Left lobe of liver (tissue), 2 donors: Measurements from ENCODE around the gene UBL4B. TPM values are rescaled to one million over a fixed set of nuclear protein-coding genes. Genes with fewer than 3 reads are reported as not detected.

Experiments
- ATAC-seq: fragments of 200-7000 bp; cut with Tn5 transposase; one replicate; pipeline ENCODE4 v1.9.1; 2020; ENCODE audit warnings: mild to moderate bottlenecking, moderate library complexity
- DNase-seq: peaks from one replicate; pipeline ENCODE4 v3.0.0-alpha.2; 2020; ENCODE audit warnings: low spot score
- total RNA-seq: library from RNA; stranded (reverse); gene quantifications from one replicate; pipeline ENCODE4 v1.2.1, GENCODE V29; 2021
- donor health status: DM: no; HTN: no; CAD: no; lungs with moderate emphysema.
- donor health status: DM: no; HTN: yes; CAD: no.

The UBL4B gene
- total RNA-seq, 1 donor from 2014 or later: not detected

DNA sequence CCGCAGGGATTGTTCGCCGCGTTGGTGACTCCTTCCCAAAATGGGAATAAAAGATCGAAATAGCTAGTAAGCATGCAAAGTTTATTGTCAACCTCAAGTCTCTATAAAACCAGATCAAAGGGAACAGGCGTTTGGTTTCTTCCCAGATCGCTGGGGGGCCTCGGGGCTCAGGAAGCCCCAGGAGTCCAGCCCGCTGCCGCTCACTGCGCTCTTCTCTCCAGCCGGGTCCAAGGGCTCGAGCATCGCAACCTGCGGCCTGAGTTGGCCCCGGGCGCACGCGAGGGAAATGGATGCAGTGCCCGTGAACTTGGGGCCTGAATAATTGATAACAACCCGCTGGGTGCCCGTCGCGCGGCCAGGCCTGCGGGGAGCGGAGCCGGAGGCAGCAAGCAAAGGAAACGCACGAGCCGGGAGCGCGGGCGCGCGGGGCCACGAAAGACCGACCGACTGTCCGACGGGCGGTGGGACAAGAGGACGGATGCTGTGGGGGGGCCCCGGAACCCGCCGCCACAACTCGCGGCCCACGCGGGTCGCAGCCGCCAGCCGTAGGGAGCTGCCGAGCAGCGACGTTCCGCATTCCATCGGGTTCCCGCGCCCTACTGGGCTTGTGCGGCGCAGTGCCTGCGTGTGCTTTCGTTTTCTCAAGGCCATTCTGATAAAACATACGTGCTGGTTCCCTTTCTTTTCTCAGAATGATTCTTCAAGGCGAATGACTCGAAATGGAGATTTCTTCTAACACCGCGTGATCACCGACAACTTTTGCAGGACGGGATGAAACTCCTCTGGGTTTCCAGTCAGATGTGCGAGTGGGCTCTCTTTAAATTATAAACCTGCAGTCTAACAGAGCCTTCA lies 27.8 kb upstream of the UBL4B start:
- DNase-seq (no peak), ATAC-seq (peak; percentile 75)

DNA sequence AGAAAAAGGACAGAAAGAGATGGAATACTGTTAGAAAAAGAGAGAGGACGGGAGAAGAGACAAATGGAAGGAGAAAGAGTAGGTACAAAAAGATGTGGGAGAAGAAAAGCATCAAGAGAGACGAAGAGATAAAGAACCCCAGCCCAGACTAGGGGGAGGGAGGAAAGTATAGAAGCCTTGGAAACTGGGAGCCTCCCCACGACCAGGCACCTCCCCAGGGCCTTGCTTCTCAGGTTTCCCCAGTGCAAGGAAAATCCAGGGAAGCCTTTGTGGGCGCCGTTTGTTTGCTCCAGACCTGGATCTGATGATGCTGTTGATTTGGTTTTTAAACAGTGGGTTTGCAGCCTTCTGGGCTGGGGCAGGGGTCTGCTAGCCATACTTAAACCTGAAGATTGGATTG lies 26.6 kb upstream of the UBL4B start:
- ATAC-seq (no peak), DNase-seq (no peak)

- DNase-seq: no peak
Measured at GRCh38 chr1:110086961-110087360, 25.3 kb upstream of the UBL4B start.

DNA sequence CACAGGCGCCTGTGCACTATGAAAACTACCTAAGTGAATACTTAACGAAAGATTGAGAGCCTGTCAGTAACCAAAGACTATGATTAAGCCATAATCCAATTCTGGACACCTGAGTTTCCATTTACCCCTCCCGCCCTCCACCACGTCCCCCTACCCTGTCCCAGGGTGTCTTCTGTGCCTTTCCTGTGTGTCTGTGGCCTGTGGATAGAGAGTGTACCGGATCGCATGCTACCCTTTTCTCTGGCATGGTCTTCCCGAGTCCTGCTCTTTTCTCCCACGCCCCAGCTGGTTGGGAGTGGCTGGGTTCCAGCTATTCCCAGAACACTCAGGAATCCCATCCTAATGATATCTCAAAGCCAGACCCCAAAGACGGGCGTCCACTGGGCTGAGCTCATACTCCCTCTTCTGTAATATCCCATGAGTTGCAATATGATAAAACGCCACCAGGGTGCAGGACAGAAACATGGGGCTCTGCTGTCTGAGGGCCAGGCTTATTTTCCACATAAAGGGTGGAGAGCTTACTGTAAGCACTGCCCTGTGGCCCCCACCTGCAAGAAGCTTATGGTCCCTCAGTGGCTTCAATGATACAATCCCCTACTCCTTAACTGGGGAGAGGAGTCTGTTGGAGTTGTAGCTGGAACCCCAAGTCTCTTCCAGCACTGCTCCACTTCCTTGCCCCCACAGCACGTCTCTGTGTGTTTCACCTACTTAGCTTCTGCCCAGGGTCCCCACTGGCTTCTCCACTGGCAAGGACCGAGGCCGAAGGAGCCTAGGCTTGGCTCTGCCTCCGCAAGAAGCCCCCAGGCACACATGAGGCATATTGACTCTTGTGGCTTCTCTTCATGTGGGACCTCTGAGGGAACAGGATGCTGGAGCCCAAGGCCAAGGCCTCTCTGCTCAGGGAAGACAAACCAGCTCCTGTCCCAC lies 24.2 kb upstream of the UBL4B start:
- no peak for DNase-seq
- peak; percentile 74 for ATAC-seq

More at GRCh38 chr1:110086961-110087360, 25.3 kb upstream of the UBL4B start:
- no peak for ATAC-seq

GRCh38 chr1:110088739-110089316 lies 23.4 kb upstream of the UBL4B start:
- DNase-seq: no peak

GRCh38 chr1:110089561-110090275 lies 22.5 kb upstream of the UBL4B start:
- no peak for DNase-seq
- no peak for ATAC-seq

More at GRCh38 chr1:110088739-110089316, 23.4 kb upstream of the UBL4B start:
- no peak for ATAC-seq

DNA sequence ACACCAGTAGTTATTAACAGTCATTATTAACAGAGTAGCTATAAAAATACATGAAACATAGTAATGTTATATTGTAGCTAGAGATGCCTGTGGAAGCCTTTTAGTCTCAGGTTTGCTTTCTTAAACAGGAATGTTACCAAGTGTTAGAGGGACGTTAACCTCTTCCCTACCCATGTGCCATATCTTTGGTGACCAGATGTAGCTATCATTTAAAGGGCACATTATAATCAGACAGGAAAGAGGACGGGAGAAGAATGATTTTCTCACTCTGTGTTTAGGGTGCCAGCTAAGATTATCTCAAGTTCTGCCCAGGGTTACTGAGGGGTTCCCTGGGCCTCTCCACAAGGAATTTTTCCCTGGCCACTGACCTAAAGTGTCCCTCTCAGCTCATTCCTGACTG lies 20.9 kb upstream of the UBL4B start:
- ATAC-seq (no peak), DNase-seq (no peak)

GRCh38 chr1:110091791-110092190 lies 20.5 kb upstream of the UBL4B start:
- no peak for ATAC-seq
- DNase-seq: no peak

GRCh38 chr1:110092991-110093390 lies 19.3 kb upstream of the UBL4B start:
- peak; percentile 89 for DNase-seq
- ATAC-seq: peak; percentile 93

DNA sequence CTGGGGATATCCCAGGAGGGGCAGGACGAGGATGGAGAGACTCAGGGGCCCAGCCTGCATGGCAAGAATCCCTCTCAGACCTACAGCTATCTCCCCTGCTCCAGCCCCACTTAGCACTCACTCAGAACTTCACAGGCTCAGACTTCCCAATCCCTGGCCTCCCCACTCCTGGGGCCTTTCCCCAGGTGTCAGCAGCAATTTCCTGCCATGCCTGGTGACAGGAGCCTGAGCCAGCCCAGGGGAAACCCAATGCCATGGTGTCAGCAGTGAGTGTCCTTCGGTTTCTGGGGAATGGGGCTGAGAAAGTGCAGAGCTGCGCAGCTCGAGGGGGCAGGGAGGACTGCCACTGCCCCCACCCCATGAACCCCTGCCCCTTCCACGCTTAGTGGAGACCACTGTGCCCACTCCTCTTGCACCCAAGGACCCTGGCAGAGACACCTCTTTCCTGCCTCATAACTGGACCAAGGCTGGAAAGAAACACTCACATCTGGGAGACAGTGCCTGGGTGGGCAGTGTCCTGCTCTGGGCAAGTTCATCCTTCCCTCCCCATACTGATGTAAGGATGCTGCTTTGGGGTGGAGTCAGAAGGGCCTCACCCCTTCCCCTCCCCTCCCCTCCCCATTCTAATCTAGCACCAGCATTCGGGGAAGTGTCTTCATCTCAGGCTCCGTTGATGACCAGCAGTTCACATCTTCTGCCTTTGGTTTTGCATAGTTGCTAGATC lies 17.1 kb upstream of the UBL4B start:
- DNase-seq (no peak), ATAC-seq (no peak)

DNA sequence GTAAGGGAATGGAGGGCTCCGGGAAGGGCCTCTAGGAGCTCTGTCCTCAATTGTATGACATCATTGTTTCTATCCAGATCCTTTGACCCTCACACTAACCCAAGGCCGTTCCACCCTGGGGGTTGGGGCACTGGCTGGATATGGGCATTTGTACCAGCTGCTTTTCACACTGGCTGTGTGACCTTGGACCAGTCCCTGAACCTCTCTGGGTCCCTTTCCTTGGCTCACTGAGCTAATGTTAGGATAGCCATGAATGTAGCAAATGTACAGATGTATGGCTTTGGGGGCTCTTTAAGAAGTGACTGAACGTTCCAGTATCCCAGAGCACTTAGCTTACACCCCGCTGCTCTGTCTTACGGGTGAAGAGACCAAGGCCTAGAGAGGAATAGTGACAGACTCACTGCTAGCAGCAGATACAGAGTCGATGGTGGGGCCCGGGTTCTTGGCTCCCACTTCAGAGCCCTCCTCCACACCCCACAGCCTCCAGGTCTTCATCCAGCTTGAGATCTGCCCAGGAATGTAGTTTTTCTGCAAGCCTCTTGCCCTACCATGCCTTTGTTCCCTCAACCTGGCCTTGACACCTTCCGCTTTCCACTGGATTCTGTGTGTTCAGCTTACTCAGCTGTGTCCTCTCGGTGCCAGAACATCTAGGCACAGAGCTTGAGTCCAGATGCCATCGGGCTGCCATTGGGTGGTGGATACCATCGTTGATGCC lies 14.6 kb upstream of the UBL4B start:
- ATAC-seq (no peak), DNase-seq (no peak)

GRCh38 chr1:110098222-110099026 lies 13.8 kb upstream of the UBL4B start:
- peak; percentile 70 for ATAC-seq
- no peak for DNase-seq

GRCh38 chr1:110100335-110100734 lies 11.9 kb upstream of the UBL4B start:
- no peak for DNase-seq
- ATAC-seq: no peak

- DNase-seq: no peak
- ATAC-seq: no peak
Measured at GRCh38 chr1:110102081-110102480, 10.2 kb upstream of the UBL4B start.

- DNase-seq: peak; percentile 71
Measured at GRCh38 chr1:110106013-110106941, 6.0 kb upstream of the UBL4B start.

GRCh38 chr1:110107867-110108469 lies 4.3 kb upstream of the UBL4B start:
- DNase-seq (no peak), ATAC-seq (no peak)

More at GRCh38 chr1:110106013-110106941, 6.0 kb upstream of the UBL4B start:
- peak; percentile 98 for ATAC-seq

DNA sequence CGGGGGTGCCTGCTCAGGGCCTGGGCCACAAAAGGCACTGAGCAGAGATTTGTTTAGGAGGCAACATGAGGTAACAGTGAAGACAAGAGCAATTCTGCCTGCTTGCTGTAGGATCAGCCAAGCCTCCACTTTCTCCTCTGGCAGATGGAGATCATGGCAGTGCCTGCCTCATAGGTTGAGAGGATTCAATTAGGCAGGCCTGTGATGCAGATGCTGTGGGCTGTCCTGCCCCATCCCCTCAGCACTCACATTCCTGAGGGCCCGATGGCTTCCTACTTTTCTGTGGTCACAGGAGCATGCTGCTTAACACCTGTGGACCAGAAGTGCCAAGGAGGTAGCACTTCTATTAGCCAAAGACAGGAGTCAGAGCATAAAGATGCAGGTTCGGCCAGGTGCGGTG lies 1.2 kb upstream of the UBL4B start:
- DNase-seq (no peak), ATAC-seq (no peak)
